Measurements from ENCODE around the gene TTC33.
A peak's percentile ranks its signal among the peaks of the same experiment; 100 is the strongest.
"Not testable (repeated sequence)": the region's sequence is repeated elsewhere in the genome, so short reads cannot be mapped to it uniquely, and the experiment has no call there.

The TTC33 gene

DNA sequence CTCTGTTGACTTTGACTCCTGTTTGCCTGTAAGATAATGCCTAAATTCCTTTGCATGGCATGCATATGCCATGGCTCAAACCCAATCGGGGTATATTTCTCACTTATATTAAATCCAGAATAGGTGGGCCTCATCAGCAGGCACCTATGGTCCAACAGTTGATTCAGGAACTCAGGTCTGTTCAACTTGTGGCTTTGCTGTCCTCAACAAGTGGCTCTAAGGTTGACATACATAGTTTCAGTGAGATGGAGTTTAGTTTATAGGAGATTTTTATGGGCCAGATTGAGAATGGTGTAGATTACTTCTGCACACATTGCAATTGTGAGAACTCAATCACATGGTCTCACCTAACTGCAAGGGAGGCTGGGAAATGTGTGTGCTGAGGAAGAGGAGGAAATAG, 107.6 kb downstream of the TTC33 start:
- Histone ChIP-seq H3K9ac (ENCODE audit: low read depth, low read length, poor library complexity, severe bottlenecking) (peak overlapping the region; percentile 54), H3K4me2 (ENCODE audit: low read depth, low read length, poor library complexity, severe bottlenecking) (peak overlapping the region; percentile 10), H3K9me3 (ENCODE audit: insufficient read depth, low read depth, low read length) (no peaks in the 10 kb centered on the region), H3F3A (ENCODE audit: low read depth) (no peaks in the 10 kb centered on the region), H3K4me3 (ENCODE audit: low read length, poor library complexity, severe bottlenecking) (no peak overlapping the region), H3K4me1 (ENCODE audit: insufficient read depth, low read length, poor library complexity, severe bottlenecking) (peaks cover 52% of the 10 kb centered on the region), H4K20me1 (ENCODE audit: insufficient read depth, low read length, poor library complexity, severe bottlenecking) (no peaks in the 10 kb centered on the region), H2AFZ (ENCODE audit: low read length) (peak overlapping the region; percentile 61; the same call in 1 of the 2 replicates), H3K36me3 (ENCODE audit: insufficient read depth, low read length) (no peaks in the 10 kb centered on the region), H3K27me3 (ENCODE audit: insufficient read depth, low read length, poor library complexity, severe bottlenecking) (no peaks in the 10 kb centered on the region), H3K9me2 (replicated peaks; ENCODE audit: low read depth, low read length) (no peaks in the 10 kb centered on the region), H3K79me2 (ENCODE audit: insufficient read depth, low read length) (no peaks in the 10 kb centered on the region)
- TF ChIP-seq EZH2phosphoT487 (IDR thresholded peaks at IDR 0.05; ENCODE audit: borderline replicate concordance), result no peak
- TF ChIP-seq, protein P1, sequence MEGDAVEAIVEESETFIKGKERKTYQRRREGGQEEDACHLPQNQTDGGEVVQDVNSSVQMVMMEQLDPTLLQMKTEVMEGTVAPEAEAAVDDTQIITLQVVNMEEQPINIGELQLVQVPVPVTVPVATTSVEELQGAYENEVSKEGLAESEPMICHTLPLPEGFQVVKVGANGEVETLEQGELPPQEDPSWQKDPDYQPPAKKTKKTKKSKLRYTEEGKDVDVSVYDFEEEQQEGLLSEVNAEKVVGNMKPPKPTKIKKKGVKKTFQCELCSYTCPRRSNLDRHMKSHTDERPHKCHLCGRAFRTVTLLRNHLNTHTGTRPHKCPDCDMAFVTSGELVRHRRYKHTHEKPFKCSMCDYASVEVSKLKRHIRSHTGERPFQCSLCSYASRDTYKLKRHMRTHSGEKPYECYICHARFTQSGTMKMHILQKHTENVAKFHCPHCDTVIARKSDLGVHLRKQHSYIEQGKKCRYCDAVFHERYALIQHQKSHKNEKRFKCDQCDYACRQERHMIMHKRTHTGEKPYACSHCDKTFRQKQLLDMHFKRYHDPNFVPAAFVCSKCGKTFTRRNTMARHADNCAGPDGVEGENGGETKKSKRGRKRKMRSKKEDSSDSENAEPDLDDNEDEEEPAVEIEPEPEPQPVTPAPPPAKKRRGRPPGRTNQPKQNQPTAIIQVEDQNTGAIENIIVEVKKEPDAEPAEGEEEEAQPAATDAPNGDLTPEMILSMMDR (conservative IDR thresholded peaks at IDR 0.05; ENCODE audit: low read length), result no peak

GRCh38 chr5:40646266-40646665, 109.5 kb downstream of the TTC33 start:
- Histone ChIP-seq H3K4me2 (ENCODE audit: low read depth, low read length, poor library complexity, severe bottlenecking) (no peak overlapping the region), H3K79me2 (ENCODE audit: insufficient read depth, low read length) (no peaks in the 10 kb centered on the region), H3K36me3 (ENCODE audit: insufficient read depth, low read length) (no peaks in the 10 kb centered on the region), H4K20me1 (ENCODE audit: insufficient read depth, low read length, poor library complexity, severe bottlenecking) (no peaks in the 10 kb centered on the region), H3K9me2 (replicated peaks; ENCODE audit: low read depth, low read length) (no peaks in the 10 kb centered on the region), H2AFZ (ENCODE audit: low read length) (no peak overlapping the region), H3K9me3 (ENCODE audit: insufficient read depth, low read depth, low read length) (no peaks in the 10 kb centered on the region), H3K27me3 (ENCODE audit: insufficient read depth, low read length, poor library complexity, severe bottlenecking) (no peaks in the 10 kb centered on the region), H3K4me3 (ENCODE audit: low read length, poor library complexity, severe bottlenecking) (no peak overlapping the region), H3F3A (ENCODE audit: low read depth) (no peaks in the 10 kb centered on the region), H3K4me1 (ENCODE audit: insufficient read depth, low read length, poor library complexity, severe bottlenecking) (peaks cover 38% of the 10 kb centered on the region), H3K9ac (ENCODE audit: low read depth, low read length, poor library complexity, severe bottlenecking) (no peak overlapping the region)
- no peak for TF ChIP-seq EZH2phosphoT487 (IDR thresholded peaks at IDR 0.05; ENCODE audit: borderline replicate concordance)

GRCh38 chr5:40639531-40639930, 116.2 kb downstream of the TTC33 start:
- not testable (repeated sequence) for H3K36me3 ChIP-seq (ENCODE audit: insufficient read depth, low read length); H3K9me2 ChIP-seq (replicated peaks; ENCODE audit: low read depth, low read length); H3K9ac ChIP-seq (ENCODE audit: low read depth, low read length, poor library complexity, severe bottlenecking); H3K4me1 ChIP-seq (ENCODE audit: insufficient read depth, low read length, poor library complexity, severe bottlenecking); H4K20me1 ChIP-seq (ENCODE audit: insufficient read depth, low read length, poor library complexity, severe bottlenecking); H3K9me3 ChIP-seq (ENCODE audit: insufficient read depth, low read depth, low read length); H2AFZ ChIP-seq (ENCODE audit: low read length); H3K79me2 ChIP-seq (ENCODE audit: insufficient read depth, low read length); H3K4me2 ChIP-seq (ENCODE audit: low read depth, low read length, poor library complexity, severe bottlenecking); H3F3A ChIP-seq (ENCODE audit: low read depth); H3K4me3 ChIP-seq (ENCODE audit: low read length, poor library complexity, severe bottlenecking); H3K27me3 ChIP-seq (ENCODE audit: insufficient read depth, low read length, poor library complexity, severe bottlenecking)

- Histone ChIP-seq H3K9ac (ENCODE audit: low read depth, low read length, poor library complexity, severe bottlenecking) (no peak overlapping the region), H3K9me3 (ENCODE audit: insufficient read depth, low read depth, low read length) (0 out of 2 replicates have a peak, but pooled peaks cover 8% of the 10 kb centered on the region), H3K36me3 (ENCODE audit: insufficient read depth, low read length) (no peaks in the 10 kb centered on the region)
These were observed 121.2 kb downstream of the TTC33 start for GRCh38 chr5:40634593-40634992.

More at GRCh38 chr5:40634593-40634992, 121.2 kb downstream of the TTC33 start:
- H3K27me3 ChIP-seq (ENCODE audit: insufficient read depth, low read length, poor library complexity, severe bottlenecking), result no peaks in the 10 kb centered on the region
- no peaks in the 10 kb centered on the region for H3K79me2 ChIP-seq (ENCODE audit: insufficient read depth, low read length)
- H2AFZ ChIP-seq (ENCODE audit: low read length), result no peak overlapping the region
- peaks cover 4% of the 10 kb centered on the region for H3F3A ChIP-seq (ENCODE audit: low read depth)
- H3K9me2 ChIP-seq (replicated peaks; ENCODE audit: low read depth, low read length), result no peaks in the 10 kb centered on the region
- no peak overlapping the region for H3K4me2 ChIP-seq (ENCODE audit: low read depth, low read length, poor library complexity, severe bottlenecking)
- H3K4me1 ChIP-seq (ENCODE audit: insufficient read depth, low read length, poor library complexity, severe bottlenecking), result peaks cover 16% of the 10 kb centered on the region
- H3K4me3 ChIP-seq (ENCODE audit: low read length, poor library complexity, severe bottlenecking), result no peak overlapping the region
- no peak for TF ChIP-seq EZH2phosphoT487 (IDR thresholded peaks at IDR 0.05; ENCODE audit: borderline replicate concordance)
- TF ChIP-seq, protein P1 (conservative IDR thresholded peaks at IDR 0.05; ENCODE audit: low read length), result no peak
- H4K20me1 ChIP-seq (ENCODE audit: insufficient read depth, low read length, poor library complexity, severe bottlenecking), result no peaks in the 10 kb centered on the region
